GF-D8 (cell line): Measurements from ENCODE around the gene LRRC51.
A peak's percentile ranks its signal among the peaks of the same experiment; 100 is the strongest.

Experiments used
- DNase-seq: peaks from one replicate; lab custom pipeline; 2025; lab: John Stamatoyannopoulos, UW

Gene LRRC51

GRCh38 chr11:72070491-72070890 is 10.2 kb upstream of the LRRC51 start:
- DNase-seq = no peak

- DNase-seq = no peak
These were observed 8.3 kb upstream of the LRRC51 start for GRCh38 chr11:72072348-72072747.

GRCh38 chr11:72075109-72075508 is 5.5 kb upstream of the LRRC51 start:
- peak; percentile 24 for DNase-seq

- DNase-seq = no peak
These were observed 4.9 kb upstream of the LRRC51 start for GRCh38 chr11:72075756-72076155.

GRCh38 chr11:72078477-72078876 is 2.2 kb upstream of the LRRC51 start:
- no peak for DNase-seq

- DNase-seq = no peak
These were observed 778 bp upstream of the LRRC51 start for GRCh38 chr11:72079819-72080325.

GRCh38 chr11:72081184-72081644 is 564 bp downstream of the LRRC51 start:
- DNase-seq = no peak

- no peak for DNase-seq
These were observed 1.3 kb downstream of the LRRC51 start for GRCh38 chr11:72081821-72082453.

- no peak for DNase-seq
These were observed 2.8 kb downstream of the LRRC51 start for GRCh38 chr11:72083414-72083813.

GRCh38 chr11:72084076-72084475 is 3.4 kb downstream of the LRRC51 start:
- no peak for DNase-seq

DNA sequence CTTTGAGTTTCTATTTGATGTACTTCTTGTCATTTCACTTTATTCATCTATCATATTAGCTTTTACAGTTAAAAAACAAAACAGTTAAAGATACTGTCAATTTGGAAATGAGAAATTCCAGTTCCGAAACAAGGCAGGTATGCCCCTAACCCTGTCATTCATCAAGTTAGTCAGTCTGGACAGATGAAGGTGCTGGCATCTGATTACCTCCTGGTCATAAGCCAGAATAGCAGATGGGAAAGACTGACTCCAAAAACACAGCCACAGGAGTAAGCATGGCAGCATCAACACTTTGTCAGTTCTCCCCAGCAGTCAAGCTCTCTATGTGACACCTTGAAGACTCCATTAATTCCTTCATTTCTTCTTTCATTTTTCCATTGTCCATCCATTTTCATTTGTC is 4.3 kb downstream of the LRRC51 start:
- no peak for DNase-seq

DNA sequence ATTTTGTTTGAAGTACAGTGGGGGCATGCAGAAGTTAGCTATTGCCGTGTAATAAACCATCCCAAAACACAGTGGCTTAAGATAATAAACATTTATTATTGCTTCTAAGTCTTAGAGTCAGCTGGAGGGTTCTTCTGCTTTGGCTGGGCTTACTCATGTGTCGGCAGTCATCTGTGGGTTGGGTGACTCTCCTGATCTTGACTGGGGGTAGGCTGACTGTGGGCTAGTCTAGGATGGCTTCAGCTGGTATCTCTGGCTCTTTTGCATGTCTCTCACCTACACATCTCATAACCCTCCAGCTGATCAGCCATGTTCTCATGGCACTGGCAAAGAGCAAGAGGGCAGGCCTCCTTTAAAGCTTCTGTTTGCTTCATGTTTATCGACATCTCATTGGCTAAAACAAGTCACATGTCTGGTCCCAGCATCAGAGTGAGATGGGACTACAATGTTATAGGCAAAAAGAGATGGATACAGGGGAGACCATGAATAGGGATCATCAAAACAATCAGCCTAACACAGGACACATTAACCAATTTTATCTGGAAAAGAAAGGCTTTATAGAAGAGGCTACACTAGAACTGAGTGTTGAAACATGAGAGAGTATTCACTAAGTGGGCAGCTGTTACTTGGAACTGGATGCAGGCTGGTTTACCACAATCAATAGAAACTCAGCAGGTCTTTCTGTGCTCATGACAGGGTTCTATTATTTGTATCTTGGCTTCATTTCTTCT is 5.1 kb downstream of the LRRC51 start:
- no peak for DNase-seq

DNA sequence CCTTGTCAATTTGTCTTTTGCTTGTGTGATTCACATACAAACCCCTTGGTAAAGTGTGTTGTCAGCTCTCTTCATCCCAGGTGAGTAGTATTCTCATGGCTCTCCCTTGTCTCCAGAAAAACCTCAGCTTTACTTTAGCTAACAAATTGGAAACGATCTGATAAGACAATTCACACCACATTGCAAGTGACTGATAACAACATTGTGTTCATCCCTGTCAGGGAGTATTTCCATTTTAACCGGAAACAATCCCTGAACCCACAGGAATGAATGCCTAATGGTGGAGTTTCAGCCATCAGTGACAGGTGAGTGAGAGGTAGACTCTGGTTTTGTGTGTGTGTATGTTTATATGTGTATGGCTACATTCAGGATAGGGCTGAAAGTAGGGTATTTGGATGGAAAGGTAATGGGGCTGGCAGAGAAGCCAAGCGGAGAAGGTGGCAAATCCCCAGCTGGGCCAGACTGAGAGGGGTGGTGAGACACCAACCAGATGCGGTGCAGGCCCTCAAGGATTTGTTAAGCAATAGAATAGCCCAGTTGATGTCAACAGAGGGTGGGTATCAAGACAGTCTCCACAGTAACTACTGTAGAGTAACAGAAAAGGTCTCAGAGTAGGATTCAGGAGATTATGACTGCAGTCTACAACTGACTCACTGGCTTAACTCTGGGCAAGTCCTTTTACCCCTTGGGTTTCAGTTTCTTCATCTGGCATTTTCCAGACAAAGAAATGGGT is 7.6 kb downstream of the LRRC51 start:
- no peak for DNase-seq

DNA sequence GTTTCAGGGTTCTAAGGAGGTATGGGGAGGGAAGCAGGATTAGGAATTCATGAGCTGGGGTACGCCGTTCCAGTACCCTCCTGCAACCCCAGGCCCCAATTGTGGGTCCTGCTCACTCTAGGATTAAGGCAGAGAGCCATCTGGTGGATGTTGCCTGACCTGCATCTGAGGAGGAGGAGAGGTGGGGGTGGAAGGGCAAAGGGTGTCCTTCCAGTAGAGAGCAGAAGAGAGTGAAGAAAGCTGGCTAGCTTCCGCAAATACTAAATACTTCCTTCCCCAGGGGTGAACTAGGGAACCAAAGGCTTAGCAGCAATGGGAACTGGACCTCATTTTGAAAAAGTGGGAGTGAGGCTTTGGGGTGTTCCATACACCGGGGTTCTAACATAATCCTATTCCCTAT is 10.6 kb downstream of the LRRC51 start:
- peak; percentile 78 for DNase-seq

DNA sequence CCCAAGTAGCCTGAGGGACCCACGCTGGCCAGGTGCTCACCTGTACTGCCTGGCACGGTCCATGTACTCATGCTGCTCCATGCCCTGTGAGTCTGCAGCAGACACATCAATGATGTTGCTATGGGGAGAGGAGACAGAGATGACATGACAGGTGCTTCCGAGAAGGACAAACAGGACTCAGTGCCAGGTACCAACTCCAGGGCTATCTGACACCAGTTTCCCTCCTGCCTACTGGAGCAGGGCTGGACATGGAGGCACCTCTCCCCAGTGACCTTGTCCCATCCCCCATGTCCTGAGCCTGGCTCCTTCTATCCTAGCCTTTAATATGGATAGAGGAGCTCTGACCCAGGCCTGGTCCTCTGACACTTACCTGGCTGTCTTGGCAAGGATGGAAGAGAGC is 18.1 kb downstream of the LRRC51 start:
- DNase-seq = no peak

DNA sequence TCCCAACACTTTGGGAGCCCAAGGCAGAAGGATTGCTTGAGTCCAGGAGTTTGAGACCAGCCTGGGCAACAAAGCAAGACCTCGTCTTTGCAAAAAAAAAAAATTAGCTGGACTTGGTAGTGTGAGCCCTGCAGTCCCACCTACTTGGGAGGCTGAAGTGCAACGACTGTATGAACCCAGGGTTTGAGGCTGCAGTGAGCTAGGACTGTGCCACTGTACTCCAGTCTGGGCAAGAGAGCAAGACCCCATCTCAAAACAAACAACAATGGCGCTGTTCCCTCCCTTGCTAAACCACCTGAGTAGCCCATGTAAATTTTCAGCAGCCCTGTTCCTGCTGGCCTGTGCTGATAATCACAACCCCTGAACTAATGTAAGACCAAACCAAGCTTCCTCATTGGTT is 19.4 kb downstream of the LRRC51 start:
- no peak for DNase-seq

DNA sequence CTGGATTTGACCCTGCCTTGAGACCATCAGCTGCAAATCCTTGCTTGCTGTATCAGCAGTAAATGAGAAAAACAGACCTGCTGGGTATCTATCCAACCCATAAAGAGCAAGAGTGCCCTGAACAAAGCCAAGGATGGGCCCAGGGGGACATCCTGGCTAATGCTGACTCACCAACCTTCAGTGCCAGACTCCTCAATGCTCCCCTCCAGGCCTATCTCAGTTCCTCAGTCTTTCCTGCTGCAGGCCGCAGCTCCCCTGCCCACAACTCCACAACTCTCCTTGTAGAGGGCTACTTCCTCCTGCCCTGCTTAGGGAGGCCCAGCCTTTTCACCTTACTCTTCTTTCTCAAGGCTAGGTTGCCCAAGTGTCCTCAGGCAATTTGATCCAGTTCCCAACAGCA is 19.8 kb downstream of the LRRC51 start:
- peak; percentile 96 for DNase-seq

DNA sequence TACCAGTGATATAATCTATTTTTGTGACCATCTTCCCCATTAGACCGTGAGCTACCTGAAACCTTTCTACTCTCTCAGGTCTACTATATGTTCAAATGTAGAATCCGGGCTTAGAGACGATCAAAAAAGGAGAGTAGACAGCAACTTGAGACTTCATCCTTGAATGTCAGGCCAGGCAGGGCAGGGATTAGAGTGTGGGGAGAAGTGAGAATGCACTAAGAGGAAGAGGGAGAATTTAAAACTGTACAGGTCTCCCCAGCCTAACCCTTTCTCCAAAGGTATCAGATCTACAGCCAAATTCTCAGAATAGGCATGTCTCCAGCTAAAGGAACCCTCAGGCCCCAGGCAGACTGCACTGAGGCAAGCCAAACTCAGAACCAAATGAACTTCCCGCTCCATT is 21.5 kb downstream of the LRRC51 start:
- DNase-seq = no peak

GRCh38 chr11:72102631-72102945 is 21.9 kb downstream of the LRRC51 start:
- DNase-seq = no peak

DNA sequence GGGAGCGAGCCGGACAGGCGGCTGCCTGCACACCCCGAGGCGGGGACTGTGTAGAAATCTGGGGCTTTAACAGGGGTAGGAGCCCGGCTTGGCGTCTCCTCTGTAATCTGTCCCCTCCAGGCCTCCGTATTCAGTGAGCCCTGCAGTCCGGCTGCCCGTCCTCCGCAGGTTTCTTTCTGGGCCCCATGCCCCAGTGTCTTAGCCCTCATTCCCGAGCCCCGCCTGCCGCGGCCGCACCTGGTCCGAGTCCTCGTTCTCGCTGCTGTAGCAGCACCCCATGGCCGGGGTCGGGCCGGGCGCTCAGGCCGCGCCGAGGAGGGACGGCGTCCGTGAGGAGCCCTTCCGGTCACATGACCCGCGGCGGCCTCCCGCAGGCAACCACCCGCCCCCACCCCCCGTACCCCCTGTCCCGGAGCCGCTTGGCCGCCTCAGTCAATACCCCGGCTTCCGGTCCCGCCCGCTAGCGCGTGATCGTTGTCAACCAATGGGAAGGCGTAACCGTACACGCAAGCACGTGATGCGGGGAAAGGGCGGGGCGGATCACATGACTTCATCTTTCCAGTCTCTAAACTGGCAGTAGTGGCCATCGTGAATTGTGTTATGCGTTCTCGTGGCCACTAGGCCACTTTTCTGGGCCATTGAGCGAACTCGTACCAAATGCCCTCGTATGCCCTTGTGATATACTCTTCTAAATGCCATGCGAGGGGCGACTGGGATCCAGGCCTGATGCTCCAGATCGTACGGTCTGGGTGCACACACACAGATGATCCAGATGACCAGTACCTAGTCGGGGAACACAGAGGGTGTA is 22.5 kb downstream of the LRRC51 start, which contains the start of gene LAMTOR1:
LAMTOR1 (minus strand) TSS at position 352 of the 808 bp plus-strand sequence; CDS start at position 279, 73 bp downstream.
- peak; percentile 94 for DNase-seq

DNA sequence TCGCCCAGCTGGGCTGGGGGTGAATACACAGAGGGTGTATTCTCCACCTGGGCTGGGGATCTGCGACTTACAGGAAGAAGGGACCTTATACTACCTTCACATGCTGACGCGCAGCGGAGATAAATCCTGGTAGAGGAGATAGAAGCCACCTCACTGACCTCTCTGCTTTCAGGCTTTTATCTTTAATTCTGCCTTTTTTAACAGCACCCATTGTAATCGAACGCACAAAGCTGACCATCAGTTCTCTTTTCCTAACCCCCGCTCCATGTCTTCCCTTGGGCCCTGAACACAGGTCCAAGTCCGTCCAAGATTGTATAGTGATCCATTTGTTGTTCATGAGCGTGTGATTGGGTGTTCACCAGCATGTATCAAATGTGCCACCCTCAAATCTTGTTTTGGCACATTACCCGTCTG is 23.1 kb downstream of the LRRC51 start:
- DNase-seq = no peak

GRCh38 chr11:72105888-72106287 is 25.2 kb downstream of the LRRC51 start, which contains the start of gene TOMT:
Gene TOMT (plus strand): TSS chr11:72105924. CDS start chr11:72105952, 28 bp downstream.
- no peak for DNase-seq
